Measurements from ENCODE around the gene KLRG1.

Gene KLRG1

GRCh38 chr12:9040484-9041186 lies 51.3 kb downstream of the KLRG1 start:
- no peak for DNase-seq
- no peak for TF ChIP-seq POLR2A (IDR thresholded peaks at IDR 0.05; ENCODE audit: low read length)
- TF ChIP-seq GATA1 (IDR thresholded peaks at IDR 0.05; ENCODE audit: low read depth, low read length), result no peak

- no peak for TF ChIP-seq GATA1 (IDR thresholded peaks at IDR 0.05; ENCODE audit: low read depth, low read length)
- no peak for TF ChIP-seq POLR2A (IDR thresholded peaks at IDR 0.05; ENCODE audit: low read length)
- no peak for DNase-seq
Measured at GRCh38 chr12:9041321-9041720, 52.0 kb downstream of the KLRG1 start.

- no peak for TF ChIP-seq GATA1 (IDR thresholded peaks at IDR 0.05; ENCODE audit: low read depth, low read length)
- TF ChIP-seq POLR2A (IDR thresholded peaks at IDR 0.05; ENCODE audit: low read length), result no peak
- no peak for DNase-seq
Measured at GRCh38 chr12:9043766-9044165, 54.4 kb downstream of the KLRG1 start.

- DNase-seq, result no peak
- TF ChIP-seq GATA1 (IDR thresholded peaks at IDR 0.05; ENCODE audit: low read depth, low read length), result no peak
- TF ChIP-seq POLR2A (IDR thresholded peaks at IDR 0.05; ENCODE audit: low read length), result no peak
Measured at GRCh38 chr12:9047105-9047504, 57.8 kb downstream of the KLRG1 start.

GRCh38 chr12:9048930-9049329 lies 59.6 kb downstream of the KLRG1 start:
- DNase-seq, result no peak
- TF ChIP-seq GATA1 (IDR thresholded peaks at IDR 0.05; ENCODE audit: low read depth, low read length) (no peak), POLR2A (IDR thresholded peaks at IDR 0.05; ENCODE audit: low read length) (no peak)

GRCh38 chr12:9049520-9050133 lies 60.3 kb downstream of the KLRG1 start:
- DNase-seq, result peak; percentile 52 to 65
- TF ChIP-seq POLR2A (IDR thresholded peaks at IDR 0.05; ENCODE audit: low read length) (no peak), GATA1 (IDR thresholded peaks at IDR 0.05; ENCODE audit: low read depth, low read length) (no peak)

GRCh38 chr12:9050521-9051157 lies 61.3 kb downstream of the KLRG1 start:
- TF ChIP-seq GATA1 (IDR thresholded peaks at IDR 0.05; ENCODE audit: low read depth, low read length) (no peak), POLR2A (IDR thresholded peaks at IDR 0.05; ENCODE audit: low read length) (no peak)
- DNase-seq, result no peak

- no peak for DNase-seq
- TF ChIP-seq POLR2A (IDR thresholded peaks at IDR 0.05; ENCODE audit: low read length) (no peak), GATA1 (IDR thresholded peaks at IDR 0.05; ENCODE audit: low read depth, low read length) (no peak)
Measured at GRCh38 chr12:9051158-9051550, 61.8 kb downstream of the KLRG1 start.

- TF ChIP-seq GATA1 (IDR thresholded peaks at IDR 0.05; ENCODE audit: low read depth, low read length) (no peak), POLR2A (IDR thresholded peaks at IDR 0.05; ENCODE audit: low read length) (no peak)
- no peak for DNase-seq
Measured at GRCh38 chr12:9052610-9053009, 63.3 kb downstream of the KLRG1 start.

All from erythroblast (primary cell).